Activated CD4-positive, alpha-beta T cell treated with anti-CD3 and anti-CD28 coated beads for 24 hours (primary cell): ENCODE data around the gene GRIN2C.

Source experiments
- DNase-seq, 2 donors: peaks; one replicate each; pipeline ENCODE4 v3.0.0-alpha.2; 2020; ENCODE audit warnings: low read depth in 2 of 2

The GRIN2C gene

GRCh38 chr17:74821655-74822334, 37.9 kb downstream of the GRIN2C start:
- no peak for DNase-seq

- DNase-seq = no peak
These were observed 39.8 kb downstream of the GRIN2C start for GRCh38 chr17:74819801-74820436.

- DNase-seq = no peak
These were observed 41.3 kb downstream of the GRIN2C start for GRCh38 chr17:74818291-74818938.

GRCh38 chr17:74816905-74817620, 42.6 kb downstream of the GRIN2C start:
- DNase-seq = no peak

DNA sequence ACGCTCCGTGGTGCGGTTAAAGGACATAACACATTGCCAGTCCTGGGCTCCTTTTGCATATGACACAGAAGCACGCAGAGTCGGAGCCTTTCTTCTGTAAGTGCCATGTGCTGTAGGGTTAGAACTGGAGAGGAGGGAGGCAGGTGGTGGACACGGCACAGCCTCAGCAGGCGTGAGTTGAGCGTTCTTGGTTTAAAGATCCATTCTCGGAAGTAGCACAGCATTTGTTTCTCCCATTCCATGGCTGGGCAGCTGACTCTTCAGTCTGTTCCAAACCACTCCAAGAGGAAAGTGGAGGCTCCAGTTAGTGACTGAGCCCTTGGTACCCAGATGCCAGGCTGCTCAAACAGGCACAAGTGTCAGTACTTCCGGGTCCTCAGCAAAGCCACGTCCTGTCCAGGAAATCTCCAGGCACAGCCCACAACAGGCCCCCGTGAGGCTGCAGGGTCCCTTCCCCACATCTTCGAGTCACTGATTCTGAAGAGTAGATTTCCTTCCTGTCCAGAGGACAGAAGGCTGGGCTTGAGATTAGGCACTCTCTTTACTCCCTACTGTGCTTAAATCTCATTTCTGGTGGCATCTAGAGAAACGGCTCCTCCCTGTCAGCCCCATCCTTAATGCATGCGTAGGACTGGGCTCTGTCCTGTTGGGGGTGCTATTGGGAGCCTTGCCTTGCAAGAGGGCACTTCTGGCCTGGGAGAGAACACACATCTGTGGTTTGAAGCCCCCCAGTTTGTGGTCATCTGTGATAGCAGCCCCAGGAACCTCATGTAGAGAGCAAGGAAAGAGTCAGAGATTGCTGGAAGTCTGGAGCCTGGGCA, 43.9 kb downstream of the GRIN2C start:
- DNase-seq = no peak

GRCh38 chr17:74815067-74815466, 44.6 kb downstream of the GRIN2C start:
- DNase-seq = no peak

DNA sequence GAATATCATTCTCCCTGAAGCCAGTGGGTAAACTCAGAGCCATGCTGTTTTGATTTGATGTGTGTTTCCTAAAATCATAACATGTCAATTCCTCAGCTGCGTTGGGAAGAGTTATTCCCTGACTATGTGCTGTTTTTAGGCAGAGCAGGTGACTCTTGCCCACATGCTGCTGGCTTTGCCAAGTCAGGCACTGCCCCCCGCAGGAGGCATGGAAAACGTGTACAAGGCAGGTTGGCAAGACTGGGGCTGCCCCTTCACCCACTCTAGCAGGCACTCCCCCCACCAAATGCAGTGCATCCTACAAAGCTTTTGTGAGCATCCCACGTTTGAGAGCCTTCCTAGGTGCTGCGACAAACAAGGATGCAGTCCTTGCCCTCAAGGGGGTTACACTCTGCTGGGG, 45.2 kb downstream of the GRIN2C start:
- no peak for DNase-seq

DNA sequence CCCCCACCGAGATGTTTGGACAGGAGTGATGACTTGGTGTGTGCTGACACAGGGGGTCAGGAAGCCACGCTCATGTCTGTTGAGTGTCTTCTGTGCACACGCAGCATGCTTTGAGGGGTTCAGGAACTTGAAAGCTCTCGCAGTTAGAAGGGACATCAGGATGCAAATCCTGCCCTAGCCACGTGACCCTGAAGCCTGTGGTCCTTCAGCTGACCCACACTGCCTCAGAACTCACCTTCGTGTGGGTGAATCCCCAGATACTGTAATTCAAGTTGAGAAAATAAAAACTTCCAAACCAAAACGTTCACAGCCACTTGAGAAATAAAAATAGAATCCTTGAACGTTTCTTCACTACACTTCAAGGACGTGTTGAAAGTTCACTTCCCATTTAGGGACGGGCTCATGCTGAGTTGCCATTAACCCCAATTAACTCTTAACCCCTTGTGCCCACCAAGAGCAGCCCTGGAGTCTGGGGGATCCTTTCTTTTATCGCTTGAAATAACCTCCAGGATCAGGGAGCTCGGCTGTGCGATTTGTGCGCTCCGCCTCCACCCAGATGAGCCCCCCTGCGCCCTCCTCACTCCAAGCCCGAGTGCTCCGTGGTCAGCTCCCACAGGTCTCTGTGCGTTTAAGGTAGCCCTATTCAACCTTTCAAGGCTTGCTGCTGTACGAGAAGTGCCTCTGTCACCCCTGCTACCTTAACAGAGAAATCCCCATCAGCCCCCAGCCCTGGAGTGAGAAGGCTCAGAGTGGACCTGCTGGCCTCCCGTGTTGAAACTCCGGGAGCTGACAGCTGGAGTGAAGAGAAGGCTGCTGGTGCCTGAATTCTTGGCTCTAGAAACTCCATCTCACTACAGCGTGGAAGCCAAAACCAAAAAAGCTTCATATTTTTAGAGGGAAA, 47.3 kb downstream of the GRIN2C start:
- no peak for DNase-seq

GRCh38 chr17:74810699-74811485, 48.8 kb downstream of the GRIN2C start:
- DNase-seq = no peak

- DNase-seq = no peak
These were observed 50.8 kb downstream of the GRIN2C start for GRCh38 chr17:74808714-74809430.

DNA sequence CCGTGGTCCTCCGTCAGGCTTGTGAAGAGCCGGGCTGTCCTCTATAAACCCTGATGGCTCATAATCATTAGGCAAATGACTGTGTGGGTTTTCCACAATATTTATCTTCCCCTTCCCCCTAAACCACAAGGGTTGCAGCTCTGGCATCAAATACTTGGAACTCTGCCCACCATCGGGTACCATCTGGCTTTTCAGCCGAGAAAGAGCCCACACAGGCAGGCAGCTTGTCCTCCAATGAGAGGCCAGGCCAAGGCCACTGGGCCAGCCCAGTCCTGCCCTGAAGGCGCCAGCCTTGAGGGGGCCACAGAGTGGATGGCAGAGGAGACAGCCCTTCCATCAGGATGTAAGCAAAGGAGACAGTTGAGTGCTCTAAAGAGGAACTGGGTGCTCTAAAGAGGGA, 51.8 kb downstream of the GRIN2C start:
- no peak for DNase-seq

DNA sequence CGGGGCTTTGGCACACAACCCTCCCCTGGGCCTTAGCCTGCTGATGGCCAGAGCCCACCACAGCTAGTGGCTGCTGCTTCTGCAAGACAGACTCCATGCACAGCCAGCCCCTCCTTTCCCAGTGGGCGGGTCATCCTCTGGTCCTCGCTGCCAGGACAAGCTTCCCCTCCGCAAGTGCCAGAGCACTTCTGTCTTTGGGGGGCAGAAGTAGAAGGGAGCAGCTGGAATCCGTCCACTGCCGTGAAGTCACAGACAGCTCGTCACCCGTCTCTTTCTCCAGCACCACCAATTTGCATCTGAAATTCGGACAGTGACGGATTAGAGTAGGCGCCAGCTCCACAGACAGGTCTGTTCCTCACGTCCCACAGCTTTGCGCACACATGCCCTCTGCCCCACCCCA, 52.2 kb downstream of the GRIN2C start:
- DNase-seq = no peak

DNA sequence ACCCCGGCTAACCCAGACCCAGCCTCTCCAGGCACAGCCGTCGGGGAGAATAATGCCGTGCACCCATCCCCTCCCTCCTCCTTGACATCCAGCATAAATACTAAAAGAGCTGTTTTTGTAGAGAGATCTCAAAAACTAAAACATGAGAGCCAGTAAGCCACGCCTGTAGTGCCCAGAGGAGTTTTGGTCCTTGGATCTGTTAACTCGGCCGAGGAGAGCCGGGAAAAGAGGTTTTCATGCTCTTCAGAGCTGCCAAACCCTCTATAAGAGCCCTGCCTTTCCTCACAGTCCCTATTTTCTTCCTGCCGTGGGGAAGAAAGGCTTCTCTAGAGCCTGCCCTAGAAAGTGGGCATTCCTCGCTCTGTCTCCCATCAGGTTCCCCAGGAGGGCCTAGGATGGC, 53.4 kb downstream of the GRIN2C start:
- DNase-seq = no peak

GRCh38 chr17:74805591-74805991, 54.1 kb downstream of the GRIN2C start:
- no peak for DNase-seq

GRCh38 chr17:74804683-74805082, 55.0 kb downstream of the GRIN2C start:
- no peak for DNase-seq

DNA sequence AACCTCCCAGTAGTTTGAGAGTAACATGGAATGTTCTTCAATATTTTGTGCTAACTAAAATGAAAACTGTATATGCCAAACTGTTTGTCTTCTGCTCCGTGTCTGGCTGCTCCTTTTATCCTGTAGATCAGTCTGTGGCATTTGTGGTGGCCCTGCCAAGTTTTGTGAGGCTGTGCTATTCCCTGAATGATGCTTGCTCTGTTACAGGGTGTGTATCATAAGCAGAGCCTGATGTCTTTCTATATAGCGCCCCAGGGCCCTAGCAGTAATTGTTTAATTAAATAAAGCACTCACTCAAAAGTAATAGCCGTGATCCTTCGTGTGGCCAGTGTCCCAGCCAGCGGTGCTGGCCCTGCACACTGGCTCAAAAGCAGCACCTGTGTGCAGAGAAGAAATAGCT, 55.7 kb downstream of the GRIN2C start:
- no peak for DNase-seq

- no peak for DNase-seq
These were observed 56.2 kb downstream of the GRIN2C start for GRCh38 chr17:74803388-74803930.

DNA sequence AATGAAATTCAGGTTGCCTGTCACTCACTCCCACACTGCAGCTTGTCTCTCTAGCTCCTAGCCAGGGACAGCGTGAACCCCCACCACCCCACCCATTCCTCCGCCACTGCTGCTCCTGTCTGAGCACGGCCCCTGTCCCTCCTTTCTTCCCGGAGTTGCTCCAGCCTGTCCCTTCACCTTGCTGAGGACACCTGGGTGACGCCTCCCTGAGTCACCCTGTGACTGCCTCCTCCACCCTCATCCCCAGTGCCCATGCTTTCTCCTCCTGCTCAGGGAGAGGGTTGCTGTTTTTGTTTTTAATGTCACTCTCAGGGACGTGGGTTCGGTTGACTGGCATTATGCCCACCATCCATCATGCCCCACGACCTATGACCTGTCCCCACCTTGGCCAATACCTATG, 57.8 kb downstream of the GRIN2C start:
- DNase-seq = no peak

DNA sequence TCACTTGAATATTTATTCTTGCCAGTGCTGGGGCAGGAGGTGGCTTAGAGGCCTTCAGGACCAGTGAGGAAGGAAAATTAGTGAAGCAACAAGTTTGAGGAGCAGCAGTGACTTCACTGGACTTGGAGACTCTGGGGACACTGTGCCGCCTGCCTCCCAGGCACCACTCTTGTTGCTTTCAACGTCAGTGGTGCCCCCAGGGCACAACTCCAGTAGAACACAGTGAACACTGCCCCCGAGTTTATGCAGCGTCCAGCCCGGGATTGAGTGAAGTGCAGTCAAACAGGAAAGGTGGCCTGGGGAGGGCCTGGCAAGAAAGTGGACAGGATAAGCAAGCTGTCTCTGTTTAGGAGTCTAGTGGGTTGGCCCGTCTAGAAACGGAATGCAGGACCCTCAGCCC, 59.2 kb downstream of the GRIN2C start:
- DNase-seq = no peak
